ENCODE measurements around the gene CPLX4. TPM values are rescaled to one million over a fixed set of nuclear protein-coding genes. Genes with fewer than 3 reads are reported as not detected.

CPLX4 gene
- total RNA-seq, 1 donor from 2014 or later, result not detected

DNA sequence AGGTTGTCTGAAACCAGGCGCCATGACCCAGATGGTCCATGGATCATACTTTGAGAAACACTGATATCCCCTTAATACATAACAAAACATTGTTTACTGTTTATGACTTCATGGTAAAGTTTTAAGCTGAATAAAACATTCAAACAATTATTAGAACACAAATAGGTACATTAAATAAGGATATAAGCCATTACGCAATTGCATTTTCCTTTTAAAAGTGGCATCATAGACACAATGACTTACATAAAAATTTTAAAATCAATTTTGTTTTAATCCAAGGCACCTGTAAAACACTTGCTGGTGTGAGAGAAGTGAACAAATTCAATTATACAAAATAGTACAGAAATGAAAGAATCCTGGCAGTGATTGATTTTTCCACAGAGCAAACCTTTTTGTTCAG is 10.2 kb upstream of the CPLX4 start:
- TF ChIP-seq, protein P1, sequence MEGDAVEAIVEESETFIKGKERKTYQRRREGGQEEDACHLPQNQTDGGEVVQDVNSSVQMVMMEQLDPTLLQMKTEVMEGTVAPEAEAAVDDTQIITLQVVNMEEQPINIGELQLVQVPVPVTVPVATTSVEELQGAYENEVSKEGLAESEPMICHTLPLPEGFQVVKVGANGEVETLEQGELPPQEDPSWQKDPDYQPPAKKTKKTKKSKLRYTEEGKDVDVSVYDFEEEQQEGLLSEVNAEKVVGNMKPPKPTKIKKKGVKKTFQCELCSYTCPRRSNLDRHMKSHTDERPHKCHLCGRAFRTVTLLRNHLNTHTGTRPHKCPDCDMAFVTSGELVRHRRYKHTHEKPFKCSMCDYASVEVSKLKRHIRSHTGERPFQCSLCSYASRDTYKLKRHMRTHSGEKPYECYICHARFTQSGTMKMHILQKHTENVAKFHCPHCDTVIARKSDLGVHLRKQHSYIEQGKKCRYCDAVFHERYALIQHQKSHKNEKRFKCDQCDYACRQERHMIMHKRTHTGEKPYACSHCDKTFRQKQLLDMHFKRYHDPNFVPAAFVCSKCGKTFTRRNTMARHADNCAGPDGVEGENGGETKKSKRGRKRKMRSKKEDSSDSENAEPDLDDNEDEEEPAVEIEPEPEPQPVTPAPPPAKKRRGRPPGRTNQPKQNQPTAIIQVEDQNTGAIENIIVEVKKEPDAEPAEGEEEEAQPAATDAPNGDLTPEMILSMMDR (IDR thresholded peaks at IDR 0.05), result no peak
- no peak overlapping the region for H3K4me3 Mint-ChIP-seq (ENCODE audit: unreplicated experiment)
- H3K4me1 Mint-ChIP-seq (ENCODE audit: unreplicated experiment), result no peaks in the 10 kb centered on the region
- H3K9me3 Mint-ChIP-seq (ENCODE audit: unreplicated experiment), result no peaks in the 10 kb centered on the region
- H3K27ac Mint-ChIP-seq (ENCODE audit: unreplicated experiment), result no peak overlapping the region
- no peak for DNase-seq (ENCODE audit: extremely low spot score, unreplicated experiment)
- H3K36me3 Mint-ChIP-seq (ENCODE audit: unreplicated experiment), result peaks cover 56% of the 10 kb centered on the region
- no peaks in the 10 kb centered on the region for H3K27me3 Mint-ChIP-seq (ENCODE audit: unreplicated experiment)

DNA sequence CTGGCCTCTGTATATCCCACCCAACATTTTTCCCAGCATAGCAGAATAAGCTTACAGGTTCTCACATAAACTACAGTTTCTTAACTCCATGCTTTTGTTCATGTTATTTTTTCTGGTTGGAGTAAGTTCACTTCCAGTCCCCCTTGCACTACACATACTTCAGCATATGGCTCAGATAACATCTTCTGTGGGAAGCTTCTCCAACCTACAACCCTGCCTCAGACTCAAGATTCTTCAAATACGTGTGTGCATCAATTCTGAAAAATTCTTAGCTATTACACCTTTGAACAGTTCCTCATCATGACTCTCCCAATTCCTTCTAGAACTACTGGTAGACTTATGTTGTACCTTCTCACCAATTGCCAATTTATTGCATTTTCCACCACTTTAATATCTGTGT is 7.5 kb upstream of the CPLX4 start:
- Mint-ChIP-seq H3K4me1 (ENCODE audit: unreplicated experiment) (no peaks in the 10 kb centered on the region), H3K27me3 (ENCODE audit: unreplicated experiment) (peaks cover 2% of the 10 kb centered on the region), H3K27ac (ENCODE audit: unreplicated experiment) (no peak overlapping the region), H3K9me3 (ENCODE audit: unreplicated experiment) (no peaks in the 10 kb centered on the region), H3K4me3 (ENCODE audit: unreplicated experiment) (no peak overlapping the region), H3K36me3 (ENCODE audit: unreplicated experiment) (peaks cover 42% of the 10 kb centered on the region)
- DNase-seq (ENCODE audit: extremely low spot score, unreplicated experiment), result no peak
- TF ChIP-seq, protein P1 (IDR thresholded peaks at IDR 0.05), result no peak

DNA sequence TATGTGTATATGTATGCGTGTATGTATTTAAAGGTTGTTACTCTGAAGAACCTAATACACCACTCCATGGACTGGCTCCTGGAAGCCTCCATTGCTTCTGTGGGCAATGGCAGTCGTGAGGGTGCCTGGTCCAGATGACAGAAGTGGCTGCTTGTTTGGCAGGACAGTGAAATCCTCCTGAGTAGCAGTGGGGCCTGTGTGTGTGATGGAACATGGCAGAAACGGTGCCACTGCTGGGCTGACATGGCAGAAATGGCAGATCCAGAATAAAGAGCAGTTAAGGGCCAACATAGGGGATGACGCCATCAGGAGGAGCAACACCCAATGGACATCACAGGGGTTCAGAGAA is 6.1 kb upstream of the CPLX4 start:
- peaks cover 42% of the 10 kb centered on the region for H3K36me3 Mint-ChIP-seq (ENCODE audit: unreplicated experiment)
- TF ChIP-seq, protein P1 (IDR thresholded peaks at IDR 0.05), result no peak
- H3K4me1 Mint-ChIP-seq (ENCODE audit: unreplicated experiment), result no peaks in the 10 kb centered on the region
- H3K27me3 Mint-ChIP-seq (ENCODE audit: unreplicated experiment), result peaks cover 11% of the 10 kb centered on the region
- H3K4me3 Mint-ChIP-seq (ENCODE audit: unreplicated experiment), result no peak overlapping the region
- H3K9me3 Mint-ChIP-seq (ENCODE audit: unreplicated experiment), result no peaks in the 10 kb centered on the region
- no peak for DNase-seq (ENCODE audit: extremely low spot score, unreplicated experiment)
- H3K27ac Mint-ChIP-seq (ENCODE audit: unreplicated experiment), result no peak overlapping the region

DNA sequence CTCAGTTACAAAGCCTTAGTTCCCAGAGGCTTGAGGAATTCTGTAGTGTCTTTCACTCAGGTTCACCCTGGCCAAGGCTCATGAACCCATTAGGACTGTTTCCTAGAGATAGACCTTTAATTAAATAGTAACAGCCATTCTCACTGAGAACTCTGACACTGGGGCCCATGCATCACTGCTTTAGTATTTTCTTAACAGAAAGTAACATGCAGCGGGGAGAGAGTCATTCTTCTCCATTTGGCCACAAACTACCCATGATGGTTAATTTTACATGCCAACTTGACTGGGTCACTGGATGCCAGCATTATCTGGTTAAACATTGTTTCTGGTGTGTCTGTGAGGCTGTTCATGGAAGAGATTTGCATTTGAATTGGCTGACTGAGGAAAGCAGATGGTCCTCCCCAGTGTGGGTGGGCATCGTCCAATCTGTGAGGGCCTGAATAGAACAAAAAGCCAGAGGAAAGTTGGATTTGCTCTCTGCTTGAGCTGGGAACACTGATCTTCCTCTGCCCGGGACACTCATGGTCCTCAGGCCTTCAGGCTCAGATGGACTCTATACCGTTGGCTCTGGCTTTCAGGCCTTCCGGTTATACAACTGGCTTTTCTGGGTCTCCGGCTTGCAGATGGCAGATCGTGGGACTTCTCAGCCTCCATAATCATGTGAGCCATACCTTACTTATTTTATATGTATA is 5.6 kb upstream of the CPLX4 start:
- Mint-ChIP-seq H3K4me1 (ENCODE audit: unreplicated experiment) (no peaks in the 10 kb centered on the region), H3K4me3 (ENCODE audit: unreplicated experiment) (no peak overlapping the region), H3K27ac (ENCODE audit: unreplicated experiment) (no peak overlapping the region), H3K36me3 (ENCODE audit: unreplicated experiment) (peaks cover 37% of the 10 kb centered on the region), H3K9me3 (ENCODE audit: unreplicated experiment) (no peaks in the 10 kb centered on the region), H3K27me3 (ENCODE audit: unreplicated experiment) (peaks cover 17% of the 10 kb centered on the region)
- no peak for DNase-seq (ENCODE audit: extremely low spot score, unreplicated experiment)
- TF ChIP-seq, protein P1 (IDR thresholded peaks at IDR 0.05), result no peak

DNA sequence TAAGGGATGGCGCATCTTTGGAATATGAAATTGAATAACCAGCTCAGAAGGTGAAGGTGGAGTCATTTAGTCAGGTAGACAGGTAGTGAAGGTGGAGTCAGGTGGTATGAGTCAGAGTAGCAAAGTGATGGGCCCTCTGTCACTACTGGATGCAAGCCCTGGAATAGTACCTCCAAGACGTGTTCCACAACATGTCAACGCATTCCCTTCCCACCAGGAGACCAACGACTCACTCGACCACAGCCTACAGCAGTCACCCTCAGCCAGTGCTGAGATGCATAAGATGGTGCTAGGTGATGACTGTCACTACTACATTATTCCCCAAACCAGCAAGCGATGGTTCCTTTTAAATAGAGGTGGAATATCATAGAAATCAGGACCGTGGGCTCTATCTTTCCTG is 6.8 kb downstream of the CPLX4 start:
- Mint-ChIP-seq H3K4me3 (ENCODE audit: unreplicated experiment) (no peak overlapping the region), H3K4me1 (ENCODE audit: unreplicated experiment) (peaks cover 4% of the 10 kb centered on the region), H3K27me3 (ENCODE audit: unreplicated experiment) (peaks cover 67% of the 10 kb centered on the region), H3K27ac (ENCODE audit: unreplicated experiment) (no peak overlapping the region), H3K36me3 (ENCODE audit: unreplicated experiment) (no peaks in the 10 kb centered on the region), H3K9me3 (ENCODE audit: unreplicated experiment) (no peaks in the 10 kb centered on the region)
- TF ChIP-seq, protein P1 (IDR thresholded peaks at IDR 0.05), result no peak
- DNase-seq (ENCODE audit: extremely low spot score, unreplicated experiment), result no peak
